ENCODE results near the gene ERG. TPM values are rescaled to one million over a fixed set of nuclear protein-coding genes. Genes with fewer than 3 reads are reported as not detected.

The ERG gene
- total and polyA plus RNA-seq, 9 of the 15 experiments (the other 6 are each of a cell fraction or from before 2014, with no cell fraction given), result 0.06 TPM; not detected in 8

DNA sequence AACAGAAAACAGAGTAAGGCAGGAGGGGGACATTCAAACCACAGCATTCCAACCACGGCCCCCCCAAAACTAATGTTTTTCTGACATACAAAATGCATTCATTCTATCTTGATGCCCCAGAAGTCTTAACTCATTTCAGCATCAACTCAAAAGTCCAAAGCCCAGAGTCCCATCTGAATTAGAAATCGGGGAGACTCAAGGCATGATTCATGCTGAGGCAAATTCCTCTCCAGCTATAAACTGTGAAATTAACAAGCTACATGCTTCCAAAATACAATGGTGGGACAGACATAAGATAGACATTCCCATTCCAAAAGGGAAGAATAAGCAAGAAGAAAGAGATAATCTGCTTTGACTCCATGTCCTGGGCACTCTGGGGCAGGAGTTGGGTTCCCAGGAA is 167.6 kb downstream of the ERG start:
- Histone ChIP-seq H3K27me3 (ENCODE audit: control insufficient read depth in 2 of 2, insufficient read depth in 2 of 2, low read length in 2 of 2) (peaks cover 0 to 16% of the 10 kb centered on the region in 2 experiments; a peak in 2 of 5 replicates), H3K27ac (ENCODE audit: extremely low read depth, low read depth, low read length) (no peak overlapping the region), H3K9me1 (ENCODE audit: control insufficient read depth, insufficient read depth, low read length) (no peaks in the 10 kb centered on the region), H4K20me1 (replicated peaks; ENCODE audit: control insufficient read depth, insufficient read depth, low read length) (no peaks in the 10 kb centered on the region), H3K79me2 (ENCODE audit: control insufficient read depth, insufficient read depth, low read length) (no peaks in the 10 kb centered on the region), H3K4me1 (replicated peaks in 1 of 2; ENCODE audit: control insufficient read depth in 2 of 2, insufficient read depth in 2 of 2, low read length in 2 of 2) (no peaks in the 10 kb centered on the region; a peak in 1 of 5 replicates), H3K4me3 (no peak overlapping the region), H3K9ac (ENCODE audit: insufficient read depth in 1 of 2, low read depth in 2 of 2, low read length in 2 of 2) (no peak overlapping the region), H3K36me3 (ENCODE audit: control insufficient read depth, insufficient read depth, low read length) (no peaks in the 10 kb centered on the region), H2AFZ (ENCODE audit: low read depth, low read length) (no peak overlapping the region), H3K4me2 (ENCODE audit: insufficient read depth, low read length) (no peak overlapping the region), H3K9me3 (replicated peaks; ENCODE audit: control insufficient read depth, insufficient read depth, low read depth, low read length) (no peaks in the 10 kb centered on the region)
- 0% methylated on average over 2 of the region's 2 CpGs for WGBS (ENCODE audit: insufficient coverage, low coverage, missing lambda C conversion rate)
- TF ChIP-seq ZNF584 (CRISPR knock-in tag; IDR thresholded peaks at IDR 0.05; ENCODE audit: low read depth) (no peak), BRD9 (IDR thresholded peaks at IDR 0.05; ENCODE audit: low read depth, partially characterized antibody) (no peak), CREM (IDR thresholded peaks at IDR 0.05; ENCODE audit: low read depth) (no peak), NFYB (IDR thresholded peaks at IDR 0.05; ENCODE audit: extremely low read depth, insufficient read length) (no peak)
- TF ChIP-seq, protein P1, sequence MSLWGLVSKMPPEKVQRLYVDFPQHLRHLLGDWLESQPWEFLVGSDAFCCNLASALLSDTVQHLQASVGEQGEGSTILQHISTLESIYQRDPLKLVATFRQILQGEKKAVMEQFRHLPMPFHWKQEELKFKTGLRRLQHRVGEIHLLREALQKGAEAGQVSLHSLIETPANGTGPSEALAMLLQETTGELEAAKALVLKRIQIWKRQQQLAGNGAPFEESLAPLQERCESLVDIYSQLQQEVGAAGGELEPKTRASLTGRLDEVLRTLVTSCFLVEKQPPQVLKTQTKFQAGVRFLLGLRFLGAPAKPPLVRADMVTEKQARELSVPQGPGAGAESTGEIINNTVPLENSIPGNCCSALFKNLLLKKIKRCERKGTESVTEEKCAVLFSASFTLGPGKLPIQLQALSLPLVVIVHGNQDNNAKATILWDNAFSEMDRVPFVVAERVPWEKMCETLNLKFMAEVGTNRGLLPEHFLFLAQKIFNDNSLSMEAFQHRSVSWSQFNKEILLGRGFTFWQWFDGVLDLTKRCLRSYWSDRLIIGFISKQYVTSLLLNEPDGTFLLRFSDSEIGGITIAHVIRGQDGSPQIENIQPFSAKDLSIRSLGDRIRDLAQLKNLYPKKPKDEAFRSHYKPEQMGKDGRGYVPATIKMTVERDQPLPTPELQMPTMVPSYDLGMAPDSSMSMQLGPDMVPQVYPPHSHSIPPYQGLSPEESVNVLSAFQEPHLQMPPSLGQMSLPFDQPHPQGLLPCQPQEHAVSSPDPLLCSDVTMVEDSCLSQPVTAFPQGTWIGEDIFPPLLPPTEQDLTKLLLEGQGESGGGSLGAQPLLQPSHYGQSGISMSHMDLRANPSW (CRISPR knock-in tag; IDR thresholded peaks at IDR 0.05), result no peak
- FAIRE-seq, result no peak
- intact Hi-C loops (cut with micrococcal nuclease), result no loop called here
- CTCF ChIA-PET (ENCODE audit: low intra/inter-chr PET ratio), result no interaction called here
- BruUV-seq (replicated peaks), result no TSS peak
- in situ Hi-C loops (cut with MboI), result no loop called here
- DNase-seq (ENCODE audit: extremely low read depth in 1 of 4, low spot score in 3 of 4), result no peak
- POLR2A ChIA-PET, result interaction anchor here (0.6 kb wide), 1 partner anchor 1594 kb away, joined by 3 read pairs; no protein-coding TSS in a partner anchor
- ATAC-seq, result no peak

Small RNA genes within 50 kb of the gene (small RNA-seq; reads per million reads assigned to genes)
- not detected for gene SNRPGP13

Other genes with a start within 250 kb of the ERG start
- 0.41 TPM in 1 of 2 replicates, not detected in the other for gene KCNJ15, start 241.5 kb downstream of the ERG start, total RNA-seq (2014; rRNA removed)
- 0.91 and 0.96 TPM in 2 replicates for gene KCNJ15, start 241.5 kb downstream of the ERG start, total RNA-seq (2014; rRNA removed; fragmentation: Illumina TruSeq; extraction: Trizol)
- 0.68 and 1.1 TPM in 2 replicates for gene KCNJ15, start 241.5 kb downstream of the ERG start, total RNA-seq (2015; rRNA removed; fragmentation: Illumina TruSeq; extraction: Trizol)
- gene KCNJ15, start 241.5 kb downstream of the ERG start, total RNA-seq (2021), result 0.69 and 2.5 TPM in 2 replicates
- 3.0 and 5.2 TPM in 2 replicates for gene KCNJ15, start 241.5 kb downstream of the ERG start, polyA plus RNA-seq (2011; rRNA removed)
- 0.15 and 0.42 TPM in 2 replicates for gene KCNJ15, start 241.5 kb downstream of the ERG start, polyA plus RNA-seq (2014; fragmentation: Illumina TruSeq; extraction: Trizol)
- under 1 TPM; 0.70 to 0.73 TPM for gene KCNJ15, start 241.5 kb downstream of the ERG start, polyA plus RNA-seq (2014; fragmentation: Nextera tagmentation; extraction: Ambion mirVana)
- gene KCNJ15, start 241.5 kb downstream of the ERG start, polyA plus RNA-seq (2014; rRNA removed), result 0.20 and 0.32 TPM in 2 replicates